ENCODE measurements around the gene KATNIP. TPM values are rescaled to one million over a fixed set of nuclear protein-coding genes. Genes with fewer than 3 reads are reported as not detected.

The KATNIP gene
- total RNA-seq (2016; rRNA removed; fragmentation: Illumina TruSeq; extraction: Trizol) (11.8 and 12.0 TPM in 2 replicates), polyA plus RNA-seq (2011; rRNA removed) (9.7 and 13.1 TPM in 2 replicates), polyA minus RNA-seq (2011; rRNA and poly(A)+ RNA removed; ENCODE audit: low replicate concordance) (14.8 and 27.4 TPM in 2 replicates), Bru-seq, nascent RNA (percentile 55 among the genes with signal in this experiment), BruChase-seq, experiment 1, labeled RNA remaining after a 6-hour chase (percentile 61 among the genes with signal in this experiment), BruChase-seq, experiment 2, labeled RNA remaining after a 2-hour chase (percentile 58 among the genes with signal in this experiment)
- total RNA-seq (2016; cell fraction: cytosol; rRNA removed; fragmentation: Illumina TruSeq; extraction: Trizol; ENCODE audit: low read depth) = 1.4 and 2.9 TPM in 2 replicates
- total RNA-seq (2016; cell fraction: insoluble cytoplasmic fraction; rRNA removed; fragmentation: Illumina TruSeq; extraction: Trizol) = 11.9 and 13.3 TPM in 2 replicates
- total RNA-seq (2016; cell fraction: membrane; rRNA removed; fragmentation: Illumina TruSeq; extraction: Trizol) = 3.3 and 4.4 TPM in 2 replicates
- total RNA-seq (2016; cell fraction: nucleus; rRNA removed; fragmentation: Illumina TruSeq; extraction: Trizol) = 19.2 and 23.9 TPM in 2 replicates
- 4.9 and 5.9 TPM in 2 replicates for polyA plus RNA-seq (2011; cell fraction: cytosol; rRNA removed)
- polyA plus RNA-seq (2011; cell fraction: nucleus; rRNA removed) = 69.4 and 79.1 TPM in 2 replicates
- 7.3 and 9.1 TPM in 2 replicates for polyA plus RNA-seq (2012)
- 0.67 and 0.72 TPM in 2 replicates for polyA plus RNA-seq (2016; cell fraction: cytosol; fragmentation: Illumina TruSeq; extraction: Trizol; ENCODE audit: low read depth)
- polyA plus RNA-seq (2016; cell fraction: insoluble cytoplasmic fraction; fragmentation: Illumina TruSeq; extraction: Trizol; ENCODE audit: low read depth) = 5.8 and 8.3 TPM in 2 replicates
- polyA plus RNA-seq (2016; cell fraction: membrane; fragmentation: Illumina TruSeq; extraction: Trizol; ENCODE audit: low read depth) = 0.84 and 1.0 TPM in 2 replicates
- 26.4 and 32.6 TPM in 2 replicates for polyA plus RNA-seq (2016; cell fraction: nucleus; fragmentation: Illumina TruSeq; extraction: Trizol; ENCODE audit: insufficient read depth, low read depth)
- 5.6 and 7.6 TPM in 2 replicates for polyA minus RNA-seq (2011; cell fraction: cytosol; rRNA and poly(A)+ RNA removed)
- polyA minus RNA-seq (2011; cell fraction: nucleus; rRNA and poly(A)+ RNA removed) = 46.9 and 47.9 TPM in 2 replicates
- long read RNA-seq, experiment 1, partial matches to known transcripts = 3 of 6 reads
- long read RNA-seq, experiment 1, other reads (novel, unspliced or antisense) = 3 of 6 reads
- long read RNA-seq, experiment 2, partial matches to known transcripts = 6 of 18 reads
- long read RNA-seq, experiment 2, other reads (novel, unspliced or antisense) = 11 of 18 reads

GRCh38 chr16:27549746-27550581 is at the start of gene KATNIP, which contains the start of gene GTF3C1:
Gene KATNIP, plus strand, starts transcription at chr16:27550144. Its CDS starts 27 bp downstream, at chr16:27550171.
Gene GTF3C1, minus strand, starts transcription at chr16:27549913. Its CDS starts 23 bp downstream, at chr16:27549890.
- ATAC-seq = peak; percentile 99
- no peaks in the 10 kb centered on the region for H3K9me3 ChIP-seq (ENCODE audit: low read length)
- peak within 1 kb of the TSS; percentile 88 for H2AFZ ChIP-seq (ENCODE audit: low read length)
- peak within 1 kb of the TSS; percentile 87 for H3K9ac ChIP-seq (ENCODE audit: insufficient read depth, low read depth, low read length)
- intact Hi-C loops (cut with micrococcal nuclease; ENCODE audit: unreplicated experiment) = loop anchor here (2.0 kb wide), 1 partner anchor 29 kb away; no protein-coding TSS in a partner anchor
- H3K27me3 ChIP-seq (ENCODE audit: control insufficient read depth in 1 of 2, insufficient read depth in 2 of 2, low read length in 2 of 2) = no peaks in the 10 kb centered on the region; a peak in 1 of 5 replicates
- ChIA-PET CTCF (ENCODE audit: low intra/inter-chr PET ratio, low total read pairs) (no interaction called here), POLR2A (interaction anchor here (0.7 to 1.9 kb wide), 16 partner anchors 9 to 346 kb away, joined by 3 to 36 read pairs (median 5); partner anchors contain the start of gene KDM8)
- peak; percentile 98 for DNase-seq (ENCODE audit: low spot score)
- FAIRE-seq = peak; percentile 93
- H3K27ac ChIP-seq (ENCODE audit: extremely low read length, insufficient read depth, low read length) = peak within 1 kb of the TSS; percentile 64
- peaks cover 36% of the 10 kb centered on the region for H3K79me2 ChIP-seq (ENCODE audit: insufficient read depth, low read length)
- in situ Hi-C loops (cut with HindIII; ENCODE audit: extremely low pct_ligation_motif_present, low pct_unique_long_range_greater_than_20kb) = no loop called here
- WGBS (ENCODE audit: low lambda C conversion rate) = under 1% methylated on average over 38 of the region's 59 CpGs
- peaks cover 34% of the 10 kb centered on the region for H3K4me1 ChIP-seq (ENCODE audit: insufficient read depth, low read length)
- H3K4me3 ChIP-seq (replicated peaks in 1 of 3; ENCODE audit: insufficient read depth in 1 of 3, low read depth in 2 of 3, low read length in 3 of 3) = peak within 1 kb of the TSS; percentile 85 to 98 (median 94)
- H3K36me3 ChIP-seq (replicated peaks in 1 of 2; ENCODE audit: control insufficient read depth in 1 of 2, insufficient read depth in 2 of 2, low read length in 2 of 2) = peaks cover 6 to 12% of the 10 kb centered on the region in 2 experiments; a peak in 4 of 5 replicates
- H4K20me1 ChIP-seq (ENCODE audit: insufficient read depth, low read length) = peaks cover 13% of the 10 kb centered on the region
- peak within 1 kb of the TSS; percentile 84 for H3K4me2 ChIP-seq (ENCODE audit: low read depth, low read length)
- BruUV-seq (replicated peaks) = no TSS peak
- TF ChIP-seq LCORL (IDR thresholded peaks at IDR 0.05) (no peak), LCORL (CRISPR knock-in tag; IDR thresholded peaks at IDR 0.05) (peak; percentile 41; the same call in 1 of the 2 replicates), JUND (CRISPR knock-in tag; IDR thresholded peaks at IDR 0.05) (peak; percentile 78), ZNF788 (CRISPR knock-in tag; IDR thresholded peaks at IDR 0.05; ENCODE audit: borderline replicate concordance) (peak; percentile 75), BHLHE40 (IDR thresholded peaks at IDR 0.05; ENCODE audit: low read length) (no peak), ZBTB20 (CRISPR knock-in tag; IDR thresholded peaks at IDR 0.05; ENCODE audit: borderline replicate concordance, low read depth) (peak; percentile 50; the same call in 1 of the 2 replicates), KDM5A (IDR thresholded peaks at IDR 0.05; ENCODE audit: borderline replicate concordance, low read length) (peak; percentile 91), RFXAP (CRISPR knock-in tag; IDR thresholded peaks at IDR 0.05; ENCODE audit: borderline replicate concordance) (peak; percentile 91), ZNF580 (CRISPR knock-in tag; IDR thresholded peaks at IDR 0.05; ENCODE audit: borderline replicate concordance, low read depth) (peak; percentile 56), ZNF773 (CRISPR knock-in tag; IDR thresholded peaks at IDR 0.05; ENCODE audit: borderline replicate concordance) (no peak), TEAD2 (CRISPR knock-in tag; IDR thresholded peaks at IDR 0.05) (no peak)
- TF ChIP-seq, protein P1, sequence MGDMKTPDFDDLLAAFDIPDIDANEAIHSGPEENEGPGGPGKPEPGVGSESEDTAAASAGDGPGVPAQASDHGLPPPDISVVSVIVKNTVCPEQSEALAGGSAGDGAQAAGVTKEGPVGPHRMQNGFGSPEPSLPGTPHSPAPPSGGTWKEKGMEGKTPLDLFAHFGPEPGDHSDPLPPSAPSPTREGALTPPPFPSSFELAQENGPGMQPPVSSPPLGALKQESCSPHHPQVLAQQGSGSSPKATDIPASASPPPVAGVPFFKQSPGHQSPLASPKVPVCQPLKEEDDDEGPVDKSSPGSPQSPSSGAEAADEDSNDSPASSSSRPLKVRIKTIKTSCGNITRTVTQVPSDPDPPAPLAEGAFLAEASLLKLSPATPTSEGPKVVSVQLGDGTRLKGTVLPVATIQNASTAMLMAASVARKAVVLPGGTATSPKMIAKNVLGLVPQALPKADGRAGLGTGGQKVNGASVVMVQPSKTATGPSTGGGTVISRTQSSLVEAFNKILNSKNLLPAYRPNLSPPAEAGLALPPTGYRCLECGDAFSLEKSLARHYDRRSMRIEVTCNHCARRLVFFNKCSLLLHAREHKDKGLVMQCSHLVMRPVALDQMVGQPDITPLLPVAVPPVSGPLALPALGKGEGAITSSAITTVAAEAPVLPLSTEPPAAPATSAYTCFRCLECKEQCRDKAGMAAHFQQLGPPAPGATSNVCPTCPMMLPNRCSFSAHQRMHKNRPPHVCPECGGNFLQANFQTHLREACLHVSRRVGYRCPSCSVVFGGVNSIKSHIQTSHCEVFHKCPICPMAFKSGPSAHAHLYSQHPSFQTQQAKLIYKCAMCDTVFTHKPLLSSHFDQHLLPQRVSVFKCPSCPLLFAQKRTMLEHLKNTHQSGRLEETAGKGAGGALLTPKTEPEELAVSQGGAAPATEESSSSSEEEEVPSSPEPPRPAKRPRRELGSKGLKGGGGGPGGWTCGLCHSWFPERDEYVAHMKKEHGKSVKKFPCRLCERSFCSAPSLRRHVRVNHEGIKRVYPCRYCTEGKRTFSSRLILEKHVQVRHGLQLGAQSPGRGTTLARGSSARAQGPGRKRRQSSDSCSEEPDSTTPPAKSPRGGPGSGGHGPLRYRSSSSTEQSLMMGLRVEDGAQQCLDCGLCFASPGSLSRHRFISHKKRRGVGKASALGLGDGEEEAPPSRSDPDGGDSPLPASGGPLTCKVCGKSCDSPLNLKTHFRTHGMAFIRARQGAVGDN (CRISPR knock-in tag; IDR thresholded peaks at IDR 0.05) = peak; percentile 87
- TF ChIP-seq, protein P2, sequence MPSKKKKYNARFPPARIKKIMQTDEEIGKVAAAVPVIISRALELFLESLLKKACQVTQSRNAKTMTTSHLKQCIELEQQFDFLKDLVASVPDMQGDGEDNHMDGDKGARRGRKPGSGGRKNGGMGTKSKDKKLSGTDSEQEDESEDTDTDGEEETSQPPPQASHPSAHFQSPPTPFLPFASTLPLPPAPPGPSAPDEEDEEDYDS (CRISPR knock-in tag; IDR thresholded peaks at IDR 0.05) = peak; percentile 96

All from HepG2 (cell line).